Measurements from ENCODE around the gene APLN.
A peak's percentile ranks its signal among the peaks of the same experiment; 100 is the strongest.

APLN gene, protein sequence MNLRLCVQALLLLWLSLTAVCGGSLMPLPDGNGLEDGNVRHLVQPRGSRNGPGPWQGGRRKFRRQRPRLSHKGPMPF

GRCh38 chrX:129654652-129655546 is at the start of gene APLN:
Gene APLN (minus strand): TSS chrX:129654956. CDS start chrX:129654630, 326 bp downstream.
- DNase-seq (ENCODE audit: low read depth), result peak; percentile 29

GRCh38 chrX:129704491-129704890 is 49.7 kb upstream of the APLN start:
- DNase-seq (ENCODE audit: low read depth), result no peak

- DNase-seq (ENCODE audit: low read depth), result no peak
These were observed 46.9 kb upstream of the APLN start for GRCh38 chrX:129701624-129702069.

DNA sequence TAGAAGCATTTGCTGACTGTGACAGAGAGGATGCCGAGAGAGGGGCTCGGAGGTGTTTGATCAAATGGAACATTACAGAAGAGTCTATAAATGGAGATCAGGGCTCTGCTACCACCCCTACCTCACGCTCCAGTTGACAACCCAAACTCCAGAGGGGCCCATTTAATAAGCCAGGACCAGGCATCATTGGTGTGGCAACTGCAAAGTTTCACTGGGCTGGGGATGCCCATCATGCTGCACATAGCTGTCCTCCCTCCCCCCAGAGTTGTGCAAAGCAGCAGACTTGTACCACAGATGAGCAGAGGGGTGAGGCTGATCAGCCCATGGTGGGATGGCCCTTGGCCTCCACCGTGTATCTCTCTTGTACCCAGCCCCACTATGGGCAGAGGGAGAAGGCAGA is 45.8 kb upstream of the APLN start:
- no peak for DNase-seq (ENCODE audit: low read depth)

DNA sequence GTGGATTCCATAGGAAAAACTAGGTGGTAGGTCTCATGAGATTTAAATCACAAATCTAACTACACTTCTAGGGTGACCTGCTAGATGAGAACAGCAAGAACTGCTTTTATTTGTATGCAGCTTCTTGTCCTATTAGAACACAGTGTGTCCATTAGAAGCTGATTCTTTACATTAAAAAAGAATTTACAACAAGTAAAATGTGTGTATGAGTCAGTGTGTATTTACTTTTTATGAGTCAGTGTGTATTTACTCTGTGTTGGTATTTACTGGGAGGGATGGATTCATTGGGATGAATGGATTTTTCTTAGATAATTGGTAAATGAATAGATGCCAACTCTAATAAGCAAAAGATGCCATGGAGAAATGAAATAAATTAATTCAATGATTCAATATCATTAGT is 43.4 kb upstream of the APLN start:
- DNase-seq (ENCODE audit: low read depth), result no peak

DNA sequence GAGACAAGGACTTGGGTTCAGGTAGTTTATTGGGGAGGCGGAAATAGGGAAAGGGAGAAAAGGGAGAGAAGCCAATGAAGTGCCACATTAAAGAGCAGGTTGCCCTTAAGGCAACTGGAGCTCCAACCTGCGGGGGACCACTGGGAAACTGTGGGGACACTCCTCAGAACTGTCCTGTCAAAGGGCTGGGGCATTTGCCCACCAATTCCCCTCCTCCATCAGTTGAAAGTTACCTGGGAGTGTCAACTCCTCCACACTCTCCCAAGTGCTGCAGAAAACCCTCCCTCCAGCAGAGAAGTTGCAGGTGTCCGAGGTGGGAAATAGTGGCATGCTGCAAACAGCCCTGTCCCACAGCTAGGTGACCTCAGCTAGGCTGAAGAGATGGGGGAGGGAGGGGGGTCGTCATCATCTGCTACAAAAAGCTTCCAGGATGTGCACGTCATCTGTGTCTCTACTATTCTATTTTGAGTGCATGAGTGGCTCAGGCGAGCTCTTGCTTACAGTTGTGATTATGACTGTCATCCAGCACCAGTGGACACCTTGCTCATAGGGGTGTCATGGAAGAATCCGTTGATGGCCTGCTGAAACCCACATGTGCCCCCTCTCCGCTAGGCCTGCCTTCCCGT is 42.6 kb upstream of the APLN start:
- DNase-seq (ENCODE audit: low read depth), result no peak

DNA sequence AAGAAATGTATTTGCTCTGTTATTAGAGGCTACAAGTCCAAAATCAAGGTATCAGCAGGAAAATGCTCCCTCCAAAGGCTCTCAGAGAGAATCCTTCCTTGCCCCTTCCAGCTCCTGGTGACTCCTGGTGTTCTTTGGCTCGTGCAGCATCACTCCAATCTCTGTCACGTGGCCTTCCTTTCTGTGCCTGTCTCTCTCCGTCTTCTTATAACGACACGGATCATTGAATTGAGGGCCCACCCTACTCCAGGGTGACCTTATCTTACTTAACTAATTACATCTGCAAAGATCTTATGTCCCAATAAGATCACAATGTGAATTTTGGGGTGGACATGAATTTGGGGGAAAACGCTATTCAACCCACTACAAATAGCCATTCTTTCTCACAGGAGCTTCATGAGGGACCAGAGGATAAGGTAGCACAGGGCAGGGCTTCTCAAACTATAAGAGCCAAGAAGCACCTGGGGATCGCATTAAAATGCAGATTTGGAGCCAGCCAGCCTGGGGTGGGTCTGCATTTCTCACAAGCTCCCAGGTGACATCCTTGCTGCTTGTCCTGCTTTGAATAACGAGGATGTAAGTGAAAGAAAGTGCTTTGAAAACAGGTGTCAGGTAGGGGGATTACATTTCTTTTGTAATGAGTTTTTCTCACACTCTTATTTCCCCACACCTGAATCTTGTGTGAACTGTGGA is 41.9 kb upstream of the APLN start:
- DNase-seq (ENCODE audit: low read depth), result no peak

- no peak for DNase-seq (ENCODE audit: low read depth)
These were observed 41.2 kb upstream of the APLN start for GRCh38 chrX:129695937-129696336.

DNA sequence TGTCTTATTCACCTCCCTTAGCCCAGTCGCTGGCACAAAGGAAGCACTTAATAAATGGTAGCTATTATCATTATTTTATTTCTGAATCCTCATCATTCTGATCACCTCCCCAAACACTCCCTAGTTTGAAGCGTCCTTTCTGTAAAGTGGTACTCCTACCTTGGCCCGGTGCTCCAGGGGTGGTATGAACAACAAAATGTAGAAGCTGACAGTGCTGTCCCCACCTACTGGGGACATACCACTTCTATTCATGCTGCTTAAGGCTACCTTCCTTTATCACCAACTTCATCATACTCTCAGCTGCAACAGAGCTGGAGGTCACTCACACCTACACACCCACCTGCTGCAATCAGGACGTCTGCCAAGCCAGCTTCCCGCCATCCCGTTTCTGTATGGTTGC is 40.8 kb upstream of the APLN start:
- no peak for DNase-seq (ENCODE audit: low read depth)

- DNase-seq (ENCODE audit: low read depth), result no peak
These were observed 40.0 kb upstream of the APLN start for GRCh38 chrX:129694805-129695204.

GRCh38 chrX:129693354-129693753 is 38.6 kb upstream of the APLN start:
- DNase-seq (ENCODE audit: low read depth), result no peak

DNA sequence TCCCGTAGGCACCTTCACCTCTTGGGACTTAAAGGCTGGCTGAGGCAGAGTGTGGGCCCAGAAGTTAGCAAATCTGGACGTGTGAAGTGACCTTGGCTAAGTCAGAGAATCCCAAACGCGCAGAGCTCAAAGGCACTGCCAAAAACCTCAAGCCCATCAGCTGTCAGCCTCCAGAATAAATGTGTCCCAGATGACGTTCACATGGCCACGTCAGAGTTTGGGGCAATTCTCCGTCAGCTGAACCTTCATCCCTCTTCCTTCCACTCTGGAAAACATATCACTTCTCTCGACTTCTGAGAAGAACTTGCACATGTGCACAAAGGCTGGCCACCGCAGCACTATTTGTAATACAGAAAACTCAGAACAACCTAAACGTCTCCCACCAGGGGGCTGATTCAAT is 35.7 kb upstream of the APLN start:
- DNase-seq (ENCODE audit: low read depth), result no peak

DNA sequence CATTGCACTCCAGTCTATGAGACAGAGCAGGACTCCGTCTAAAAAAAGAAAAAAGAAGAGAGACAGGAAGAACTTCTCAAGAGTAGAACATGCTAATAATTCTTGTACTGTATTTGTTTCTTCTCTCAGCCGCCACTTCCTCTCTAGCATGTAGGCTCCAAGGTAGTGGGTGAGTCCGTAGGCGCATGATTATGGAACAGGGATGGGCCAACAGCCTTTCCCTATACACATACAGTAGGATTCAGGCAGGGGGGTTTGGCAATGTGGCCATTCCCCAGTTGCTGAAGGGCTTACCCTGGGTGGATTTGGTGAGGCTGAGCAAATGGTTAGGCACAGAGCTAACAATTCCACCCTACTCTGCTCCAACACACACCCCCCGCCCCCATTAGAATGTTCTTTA is 35.0 kb upstream of the APLN start:
- no peak for DNase-seq (ENCODE audit: low read depth)

DNA sequence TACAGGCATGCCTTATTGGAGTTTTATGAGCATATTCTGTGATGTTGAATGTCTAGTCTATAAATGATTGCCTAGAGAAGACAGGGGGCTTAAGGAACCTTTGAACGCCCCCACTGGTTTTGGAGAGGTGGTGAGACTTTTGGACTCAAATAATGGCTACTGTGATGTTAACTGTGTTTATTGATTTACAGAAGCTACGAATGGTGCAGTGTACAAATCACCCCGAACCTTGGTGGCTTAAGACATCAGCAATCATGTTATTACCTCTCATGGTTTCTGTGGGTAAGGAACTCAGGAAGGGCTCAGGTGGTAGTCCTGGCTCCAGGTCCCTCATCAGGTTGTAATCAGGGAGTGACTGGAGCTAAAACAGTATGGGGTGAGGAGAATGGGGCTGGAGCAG is 33.3 kb upstream of the APLN start:
- DNase-seq (ENCODE audit: low read depth), result no peak

- DNase-seq (ENCODE audit: low read depth), result peak; percentile 68
These were observed 31.7 kb upstream of the APLN start for GRCh38 chrX:129686422-129686948.

- DNase-seq (ENCODE audit: low read depth), result no peak
These were observed 28.2 kb upstream of the APLN start for GRCh38 chrX:129682979-129683378.

DNA sequence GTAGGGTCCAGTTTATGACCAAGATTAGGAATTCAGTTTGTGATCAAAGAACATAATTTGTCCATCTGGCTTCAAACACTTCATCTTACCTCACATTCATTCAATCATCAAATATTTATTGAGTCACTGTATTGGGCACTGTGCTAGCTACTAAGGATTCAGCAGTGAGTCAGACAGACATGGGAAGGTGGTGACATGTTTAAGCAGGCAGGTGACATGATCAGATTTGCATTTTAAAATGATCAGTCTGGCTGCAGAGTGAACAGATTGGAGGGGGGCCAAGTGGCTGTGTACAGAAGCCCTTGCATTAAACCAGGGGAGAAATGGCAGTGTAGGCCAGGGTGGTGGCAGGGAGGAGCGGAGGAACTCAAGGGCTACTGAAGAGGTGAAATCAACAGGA is 25.1 kb upstream of the APLN start:
- no peak for DNase-seq (ENCODE audit: low read depth)

DNA sequence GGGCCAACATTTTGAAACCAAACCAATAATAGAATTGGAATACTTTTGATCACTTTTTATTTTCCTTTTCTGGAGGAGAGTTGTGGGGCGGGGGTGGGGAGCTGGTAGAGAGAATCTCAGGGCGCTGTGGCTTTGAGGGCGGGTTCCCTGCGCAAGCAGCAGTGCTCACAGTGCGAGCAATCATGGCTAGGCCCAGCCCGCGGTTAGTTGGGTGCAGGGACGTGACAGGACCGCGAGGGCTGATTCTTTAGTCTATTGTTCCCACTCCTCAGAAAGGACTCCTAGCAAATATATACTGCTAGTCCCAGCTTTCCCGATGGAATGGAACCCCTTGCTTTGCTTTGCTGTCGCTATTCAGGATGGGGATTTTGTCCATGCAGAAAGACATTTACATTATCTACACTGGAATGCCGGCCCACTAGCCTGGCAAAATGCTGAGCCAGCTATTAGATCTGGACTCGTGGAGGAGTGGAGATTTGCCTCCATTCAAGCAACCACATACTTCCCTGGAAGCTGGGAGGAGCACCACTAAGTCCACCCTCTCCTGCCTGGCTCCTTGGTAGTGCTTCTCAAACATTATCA is 23.9 kb upstream of the APLN start:
- peak; percentile 17 for DNase-seq (ENCODE audit: low read depth)

DNA sequence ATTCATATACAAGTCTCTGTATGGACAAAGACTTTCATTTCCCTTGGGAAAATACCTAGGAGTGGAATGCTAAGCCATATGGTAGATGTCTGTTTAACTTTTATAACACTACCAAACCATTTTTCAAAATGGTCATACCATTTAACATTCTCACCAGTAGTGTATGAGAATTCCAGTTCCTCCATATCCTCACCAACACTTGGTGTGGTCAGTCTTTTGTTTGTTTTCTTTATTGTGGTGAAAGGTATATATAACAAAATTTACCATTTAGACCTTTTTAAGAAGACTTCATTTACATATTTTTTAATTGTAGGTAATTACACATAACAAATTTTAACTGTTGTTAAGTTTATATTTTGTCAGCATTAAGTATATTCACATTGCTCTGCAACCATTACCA is 12.7 kb upstream of the APLN start:
- DNase-seq (ENCODE audit: low read depth), result no peak

DNA sequence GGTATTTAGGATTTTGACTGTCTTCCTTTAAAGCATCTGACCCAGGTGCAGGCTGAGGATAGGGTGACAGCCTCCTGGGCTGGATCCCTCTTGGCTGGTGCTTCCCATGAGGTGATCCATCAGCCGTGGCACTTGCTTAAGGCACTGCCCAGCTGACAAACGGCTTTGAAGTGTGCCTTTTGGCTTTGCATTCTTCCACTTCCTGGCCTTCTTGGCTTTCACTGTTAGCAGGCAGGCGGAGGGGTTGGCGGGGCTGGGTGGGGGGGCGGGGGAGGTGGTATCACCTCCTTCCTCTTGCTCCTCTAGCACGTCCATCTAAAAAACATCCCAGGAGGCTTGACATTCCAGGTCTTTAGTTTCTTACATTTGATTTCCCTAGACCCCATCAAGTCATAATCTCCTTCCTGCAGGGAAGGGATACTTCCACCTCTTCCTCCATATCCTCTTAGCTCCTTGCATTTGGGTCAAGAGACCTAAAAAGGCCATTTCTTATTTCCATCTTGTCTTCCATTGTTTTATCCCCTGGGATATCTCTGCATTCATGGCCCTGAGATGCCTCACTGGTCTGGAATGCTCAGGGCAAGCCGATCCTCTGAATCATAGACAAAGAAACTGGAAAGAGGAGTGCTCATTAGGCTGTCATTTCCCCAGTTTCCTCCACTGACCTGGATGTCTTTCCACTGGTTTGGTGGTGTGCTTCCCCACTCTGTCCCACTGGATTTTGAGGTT is 11.3 kb upstream of the APLN start:
- peak; percentile 65 for DNase-seq (ENCODE audit: low read depth)

DNA sequence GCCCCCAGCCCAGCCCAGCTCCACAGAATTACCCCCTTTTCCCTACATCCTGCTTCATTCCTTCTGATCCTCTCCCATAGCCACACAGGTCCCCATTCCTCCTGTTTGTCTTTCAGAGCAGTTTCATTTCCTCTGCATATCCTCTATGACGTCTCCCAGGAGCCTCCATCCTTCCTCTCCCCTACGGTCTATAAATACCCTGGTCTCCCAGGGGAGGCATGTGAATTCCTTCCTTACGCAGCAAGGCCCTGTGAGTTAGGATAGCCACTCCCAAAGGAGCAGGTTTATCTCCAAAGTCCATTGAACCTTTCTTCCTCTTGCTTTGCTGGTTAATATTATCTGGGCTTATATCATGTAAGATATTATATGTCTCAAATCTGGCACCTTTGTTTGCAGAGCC is 8.4 kb upstream of the APLN start:
- no peak for DNase-seq (ENCODE audit: low read depth)

Data from amniotic epithelial cell (primary cell).